Medulla oblongata (tissue), 1 donor: Measurements from ENCODE around the gene THRB.
A peak's percentile ranks its signal among the peaks of the same experiment; 100 is the strongest.

ENCODE experiments used
- DNase-seq: peaks from one replicate; pipeline ENCODE4 v3.0.0-alpha.2; 2015; ENCODE audit errors: extremely low spot score

The THRB gene

DNA sequence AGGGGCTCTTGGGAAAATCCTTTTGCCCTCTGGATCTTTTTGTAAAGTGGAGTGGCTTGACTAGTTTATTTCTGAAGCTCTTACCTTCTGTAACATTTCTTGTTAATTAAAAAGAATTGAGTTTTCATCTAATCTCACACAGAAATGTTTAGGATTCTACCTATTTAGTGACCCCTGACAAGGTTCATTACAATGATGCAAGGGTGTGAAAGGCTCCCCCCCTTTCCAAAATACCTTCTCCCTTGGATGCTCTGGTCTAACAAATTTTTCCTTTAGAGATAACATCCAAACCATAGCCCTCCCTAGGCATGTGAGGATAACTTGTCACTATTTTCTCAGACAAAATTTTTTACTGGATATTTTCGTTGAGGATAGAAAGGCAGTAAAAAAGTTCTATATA lies 223.9 kb downstream of the THRB start:
- no peak for DNase-seq

DNA sequence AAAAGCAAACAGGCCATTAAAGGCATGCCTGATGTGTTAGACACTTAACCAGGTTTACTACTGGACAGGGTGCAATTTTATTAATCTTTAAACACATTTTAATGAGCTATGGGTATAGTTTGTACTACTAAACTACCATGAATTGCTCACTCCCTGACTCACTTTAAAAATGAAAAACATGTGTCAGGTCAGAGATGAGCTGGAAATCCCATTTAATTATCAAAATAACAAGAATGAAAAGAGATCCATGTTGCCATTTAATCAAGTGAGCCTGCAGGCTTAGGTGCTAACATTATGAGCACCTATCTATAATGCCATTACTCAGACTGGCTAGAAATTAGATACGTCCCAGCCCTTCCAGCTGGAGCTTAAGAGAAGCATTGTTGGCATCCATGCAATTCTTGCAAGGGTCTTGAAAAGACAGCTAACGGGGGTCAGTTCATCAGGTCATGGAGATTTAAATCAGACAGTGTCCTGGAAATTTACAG lies 224.4 kb downstream of the THRB start:
- DNase-seq: no peak

DNA sequence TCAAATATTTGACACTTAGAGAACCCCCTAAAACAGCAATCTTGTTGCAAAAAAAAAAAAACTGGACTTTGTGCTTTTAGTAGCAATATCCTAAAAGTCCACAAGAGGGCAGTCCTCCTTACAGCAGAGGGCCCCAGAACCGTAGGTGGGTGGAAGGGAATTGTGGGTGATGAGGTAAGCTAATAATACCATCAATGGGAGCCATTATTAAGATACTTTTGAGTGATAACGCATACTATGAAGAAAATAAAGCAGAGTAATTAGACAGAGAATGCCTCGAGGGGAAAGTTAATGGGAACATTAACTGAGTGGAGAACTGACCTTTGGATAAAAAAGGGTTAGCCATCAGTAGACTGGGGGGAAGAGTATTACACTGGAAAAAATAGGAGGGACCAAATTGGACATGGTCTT lies 229.9 kb downstream of the THRB start:
- peak; percentile 66 for DNase-seq

DNA sequence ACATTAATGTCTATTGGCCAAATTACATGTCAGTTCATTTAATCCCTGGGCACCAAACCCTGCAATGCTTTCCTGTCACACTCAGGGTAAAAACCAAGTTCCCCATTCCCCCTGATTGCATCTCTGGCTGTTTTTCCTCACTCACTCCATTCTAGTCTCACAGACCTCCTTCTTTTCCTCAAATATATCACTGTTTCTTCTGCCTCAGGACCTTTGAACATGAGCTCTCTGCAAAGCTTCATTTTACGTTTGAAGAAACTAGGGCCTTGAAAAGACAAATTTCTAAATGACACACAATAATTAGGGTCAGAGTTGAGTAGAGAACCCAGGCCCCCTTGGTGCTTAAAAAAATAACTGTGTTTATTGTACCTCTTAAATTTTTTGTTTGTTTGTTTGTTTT lies 230.6 kb downstream of the THRB start:
- no peak for DNase-seq

DNA sequence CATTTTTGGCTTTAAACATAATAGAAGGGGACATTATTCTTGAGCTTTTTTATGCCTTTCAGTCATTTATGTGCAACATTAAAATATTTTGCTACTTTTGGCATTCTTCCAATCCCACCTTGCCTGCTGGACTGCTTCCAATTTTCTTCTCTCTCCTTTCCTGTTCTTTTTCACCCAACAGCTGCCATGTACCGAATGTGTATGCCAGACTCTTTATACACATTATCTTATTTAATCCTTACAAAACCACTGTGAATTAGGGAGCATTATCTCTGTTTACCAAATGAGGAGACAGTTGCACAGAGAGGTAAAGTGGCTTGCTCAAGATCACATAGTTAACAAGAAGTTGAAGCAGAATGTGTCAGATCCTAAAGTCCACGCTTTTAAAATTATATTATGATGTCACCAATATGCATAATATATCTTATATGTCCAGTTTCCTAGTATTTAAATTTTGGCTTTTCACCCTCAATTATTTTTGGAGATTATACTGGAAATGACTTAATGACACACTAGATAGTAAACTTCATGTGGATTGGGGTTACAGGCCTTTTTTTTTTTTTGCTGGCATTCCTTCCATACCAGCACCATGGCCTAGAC lies 231.5 kb downstream of the THRB start:
- no peak for DNase-seq

DNA sequence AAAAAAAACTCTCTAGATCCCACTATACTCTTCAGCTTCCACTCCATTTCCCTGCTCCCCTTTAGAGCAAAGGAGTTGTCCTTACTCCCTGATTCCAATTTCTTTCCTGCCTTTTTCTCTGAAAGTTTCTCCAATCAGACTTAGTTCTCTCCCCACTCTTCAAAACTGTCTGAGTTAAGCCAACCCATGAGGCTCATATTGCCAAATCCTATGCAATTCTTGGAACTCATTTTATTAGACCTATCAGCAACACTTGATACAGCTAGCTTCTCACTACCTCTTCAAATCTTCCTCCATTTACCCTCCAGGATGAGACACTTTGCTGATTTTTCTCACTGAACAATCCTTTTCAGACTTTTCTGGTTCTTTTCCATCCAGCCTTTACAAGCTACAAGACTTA lies 233.1 kb downstream of the THRB start:
- DNase-seq: no peak

DNA sequence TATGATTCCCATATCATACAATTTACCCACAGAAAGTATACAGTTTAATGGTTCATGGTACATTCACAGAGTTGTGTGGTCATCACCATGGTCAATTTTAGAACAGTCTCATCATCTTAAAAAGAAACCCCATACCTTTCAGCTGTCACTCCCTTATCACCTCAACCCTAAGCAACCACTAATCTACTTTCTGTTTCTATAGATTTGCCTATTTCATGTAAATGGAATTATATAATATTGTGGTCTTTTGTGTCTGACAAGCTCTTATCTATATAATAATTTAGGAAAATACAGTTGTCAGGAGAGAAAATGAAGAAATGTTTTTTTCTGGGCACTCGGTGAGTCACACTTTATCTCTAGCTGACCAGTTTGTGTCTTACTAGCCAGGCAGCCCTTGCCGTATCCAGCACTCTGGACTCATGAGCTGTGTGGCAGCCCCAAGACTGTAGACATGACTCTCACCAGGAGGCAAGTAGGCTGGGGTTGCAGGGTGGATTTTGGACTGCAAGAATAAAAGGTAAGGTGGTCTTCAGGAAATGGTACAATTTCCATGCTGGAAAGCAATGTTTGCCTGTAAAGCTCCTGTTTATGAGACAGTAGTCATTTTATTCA lies 234.6 kb downstream of the THRB start:
- no peak for DNase-seq

DNA sequence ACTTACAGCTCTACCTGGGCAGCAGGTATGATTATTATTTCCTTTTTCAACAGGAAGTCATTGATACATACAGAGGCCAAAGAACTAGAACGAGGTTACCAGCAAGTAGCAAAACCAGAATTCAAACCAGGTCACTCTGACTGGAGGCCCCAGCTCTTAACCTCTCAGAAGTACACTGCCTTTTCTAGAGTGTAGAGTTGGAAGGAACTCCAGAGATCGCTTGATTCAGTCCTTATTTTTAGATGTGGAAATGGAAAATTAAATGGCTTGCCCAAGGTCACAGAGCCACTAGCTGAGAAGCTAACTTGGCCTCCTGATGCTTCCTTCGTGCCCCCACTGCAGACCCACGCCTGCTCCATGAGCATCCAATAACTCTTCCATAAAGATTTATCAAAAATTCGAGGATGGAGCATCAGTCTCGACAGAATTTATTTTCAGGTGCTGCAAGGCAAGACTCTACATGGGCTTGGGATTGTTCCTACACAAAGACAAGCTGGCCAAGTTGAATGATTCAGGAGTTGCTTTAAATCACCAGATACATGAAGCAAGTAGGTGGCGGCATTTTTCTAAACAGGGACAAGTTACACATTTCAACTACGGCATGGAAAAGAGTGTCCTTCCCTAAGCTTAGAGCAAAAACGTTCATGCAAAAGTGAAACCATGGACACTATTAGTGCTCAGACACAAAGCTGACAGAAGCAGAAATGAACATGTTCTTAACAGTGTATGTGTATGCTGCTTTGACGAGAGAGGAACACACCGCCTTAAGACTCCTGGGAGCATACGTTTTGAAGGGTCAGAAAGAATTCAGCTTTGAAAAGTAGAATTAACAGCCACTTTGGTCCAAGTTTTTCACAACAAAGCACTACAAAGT lies 235.7 kb downstream of the THRB start:
- no peak for DNase-seq

DNA sequence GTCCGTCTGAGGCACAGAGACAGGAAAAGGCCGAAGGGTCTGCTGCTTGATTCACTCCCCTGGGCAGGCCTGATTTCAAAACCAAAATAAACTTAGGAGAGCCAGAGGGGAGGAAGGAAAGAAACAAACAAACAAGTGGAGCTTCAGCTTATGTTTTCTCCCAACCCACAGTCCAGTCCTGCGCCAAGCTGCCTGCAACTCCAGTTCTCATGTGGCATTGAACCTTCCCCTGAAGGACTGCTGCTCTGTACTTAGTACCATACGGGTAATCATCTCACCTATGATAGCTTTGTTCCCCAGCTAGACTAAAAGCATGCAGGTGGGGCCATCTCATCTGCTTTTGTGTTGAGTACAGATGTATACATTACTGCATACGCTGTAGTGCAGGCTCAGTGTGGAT lies 236.4 kb downstream of the THRB start:
- no peak for DNase-seq

DNA sequence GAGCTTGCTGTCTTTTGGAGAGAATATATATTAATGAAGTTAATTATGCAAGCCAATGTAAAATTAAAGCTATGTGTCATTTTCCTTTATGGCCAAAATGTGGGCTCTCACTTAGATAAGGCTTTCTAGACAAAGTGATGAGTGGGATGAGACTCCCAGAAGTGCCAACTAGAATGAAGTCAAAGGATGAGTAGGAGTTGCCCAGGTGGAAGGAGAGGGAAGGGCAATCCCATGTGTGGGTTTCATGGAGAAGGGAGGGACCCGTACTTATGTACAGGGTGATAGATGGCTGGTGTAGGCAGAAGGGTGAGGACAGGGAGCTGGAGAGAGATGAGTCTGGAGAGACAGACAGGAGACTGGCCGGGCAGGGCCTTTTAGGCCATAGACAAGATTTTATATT lies 239.2 kb downstream of the THRB start:
- DNase-seq: no peak

DNA sequence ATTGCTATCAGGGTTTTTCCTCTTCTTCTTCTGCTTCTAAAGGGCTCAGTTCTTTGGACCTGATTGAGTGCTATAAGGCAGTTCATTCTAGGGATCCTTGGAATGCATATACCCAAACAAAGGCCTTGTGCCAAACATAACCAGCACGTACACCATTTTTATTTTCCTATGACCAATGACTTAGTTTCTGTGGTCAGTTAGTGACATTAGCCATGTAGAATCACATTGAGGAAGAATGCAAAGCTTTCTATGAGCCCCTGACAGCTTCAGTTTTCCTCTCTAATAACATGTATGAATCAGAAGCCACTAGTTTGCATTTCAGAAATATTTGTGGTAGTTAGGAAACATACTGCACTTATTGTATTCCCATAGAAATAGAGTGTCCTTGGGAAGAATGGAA lies 240.0 kb downstream of the THRB start:
- no peak for DNase-seq

DNA sequence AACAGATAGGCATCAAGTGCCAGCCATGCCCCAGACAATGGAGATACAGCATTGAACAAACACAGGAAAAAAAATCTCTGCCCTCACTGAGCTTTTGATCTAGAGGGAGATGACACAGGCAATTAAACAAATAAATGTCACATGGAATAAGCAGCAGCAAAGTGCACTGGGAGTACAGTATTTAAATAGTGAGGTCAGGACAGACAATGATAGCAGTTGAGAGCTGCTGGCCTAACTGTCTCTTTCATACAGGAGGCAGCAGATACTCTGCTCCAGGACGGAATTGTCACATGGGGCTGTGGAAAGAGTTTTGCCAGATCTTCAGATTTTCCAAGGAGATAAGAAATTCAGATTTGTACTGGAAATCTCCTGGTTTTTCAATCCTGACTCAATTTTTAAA lies 241.3 kb downstream of the THRB start:
- no peak for DNase-seq

DNA sequence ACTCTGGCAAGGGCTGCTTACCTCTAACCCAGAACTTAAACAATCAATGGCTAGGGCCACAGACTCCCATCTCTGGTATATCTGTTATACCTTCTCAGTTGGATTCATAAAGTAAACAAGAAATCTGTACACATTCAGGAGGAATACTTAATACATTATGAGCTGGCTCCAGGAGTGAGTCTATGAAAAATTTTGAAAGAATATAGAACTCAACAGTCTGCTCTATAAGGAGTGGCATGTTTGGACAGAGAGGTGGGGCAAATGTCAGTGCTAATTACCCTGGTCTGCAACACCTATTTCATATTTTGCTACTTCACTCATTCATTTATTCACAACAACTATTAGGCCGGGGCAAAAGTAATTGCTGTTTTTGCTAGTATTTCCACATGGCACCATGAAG lies 245.1 kb downstream of the THRB start:
- DNase-seq: no peak

DNA sequence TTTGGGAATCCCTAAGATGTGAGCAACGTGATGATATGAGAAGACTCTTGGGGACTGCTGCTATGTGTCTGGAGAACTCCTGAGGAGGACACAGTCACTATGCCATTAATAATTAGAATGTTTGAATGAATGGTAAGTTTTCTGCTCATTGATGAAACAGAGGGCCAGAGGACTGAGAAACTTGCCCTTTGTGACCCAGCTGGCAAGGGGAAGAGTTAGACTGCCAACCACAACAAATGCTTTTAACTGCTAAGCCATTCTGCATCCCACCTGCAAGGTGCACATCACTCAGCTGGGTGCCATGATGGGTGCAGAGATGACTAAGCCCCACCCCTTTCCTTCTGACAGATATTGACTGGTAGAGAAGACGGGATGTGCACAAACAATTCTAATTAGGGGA lies 249.6 kb downstream of the THRB start:
- DNase-seq: no peak

DNA sequence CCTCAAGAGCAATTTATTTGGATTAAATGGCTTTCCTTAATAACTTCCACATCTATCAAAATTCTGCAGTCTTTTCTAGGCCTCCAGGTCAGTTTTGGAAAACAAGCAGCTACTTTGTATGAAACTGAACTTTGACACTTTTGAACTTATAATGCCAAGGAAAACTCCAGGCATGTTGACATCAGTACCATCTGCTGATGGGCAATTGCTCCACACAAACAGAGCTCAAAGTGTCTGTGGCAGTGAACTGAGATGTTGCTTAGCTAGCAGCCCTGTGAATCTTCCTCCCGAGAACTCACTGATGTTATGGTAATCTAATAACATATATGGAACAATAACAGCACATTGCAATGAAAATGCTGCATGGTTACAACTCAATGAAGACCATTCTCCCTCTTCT lies 250.2 kb downstream of the THRB start:
- DNase-seq: no peak

DNA sequence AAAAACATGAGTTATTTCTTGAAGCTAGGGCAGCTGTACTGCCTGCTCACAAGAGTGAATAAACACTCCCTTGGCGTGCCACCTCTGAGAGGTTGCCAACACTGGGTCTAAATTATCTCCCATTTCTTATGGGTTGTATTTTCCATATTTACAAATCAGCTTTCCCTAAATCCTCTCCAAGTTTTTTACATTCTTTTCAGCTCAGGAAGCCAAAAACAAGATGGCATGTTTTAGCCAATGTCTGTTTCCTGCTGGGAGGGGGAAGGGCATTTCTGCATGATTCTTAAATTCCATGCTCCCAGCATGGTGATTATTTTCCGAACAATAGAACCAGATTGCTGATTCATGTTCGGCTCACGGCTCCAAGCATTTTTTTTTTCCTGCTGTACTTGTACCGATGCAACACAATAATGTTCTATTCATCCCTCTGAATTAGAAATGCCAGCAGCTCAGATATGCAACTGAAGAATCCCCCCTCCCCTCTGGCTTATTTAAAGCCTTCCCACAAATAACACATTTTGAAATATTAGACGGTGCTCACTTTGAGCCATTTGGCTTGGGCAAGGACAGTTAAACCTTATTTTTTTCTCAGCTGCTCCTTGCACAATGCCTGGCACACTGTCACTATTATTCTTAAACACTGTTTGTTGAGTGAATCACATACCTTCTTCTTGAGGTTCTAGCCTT lies 252.5 kb downstream of the THRB start:
- peak; percentile 39 for DNase-seq

DNA sequence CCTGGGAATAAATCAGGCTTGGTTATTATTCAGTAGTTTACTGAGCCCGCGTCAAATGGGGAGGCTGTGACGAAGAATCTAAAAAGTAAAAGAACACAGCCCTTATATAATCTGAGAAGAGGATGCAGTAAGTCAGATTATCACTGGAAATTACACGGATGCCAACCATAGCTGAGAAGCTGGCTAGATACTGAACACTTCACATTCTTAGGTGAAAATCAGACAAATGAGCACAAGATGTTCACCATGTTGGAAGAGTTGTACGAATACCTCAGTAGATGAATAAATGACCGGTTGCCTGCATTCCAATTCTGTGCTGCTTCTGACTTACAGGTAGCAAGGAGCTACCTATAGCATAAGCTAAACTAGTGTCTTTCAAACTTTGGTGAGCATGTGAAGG lies 254.3 kb downstream of the THRB start:
- no peak for DNase-seq

DNA sequence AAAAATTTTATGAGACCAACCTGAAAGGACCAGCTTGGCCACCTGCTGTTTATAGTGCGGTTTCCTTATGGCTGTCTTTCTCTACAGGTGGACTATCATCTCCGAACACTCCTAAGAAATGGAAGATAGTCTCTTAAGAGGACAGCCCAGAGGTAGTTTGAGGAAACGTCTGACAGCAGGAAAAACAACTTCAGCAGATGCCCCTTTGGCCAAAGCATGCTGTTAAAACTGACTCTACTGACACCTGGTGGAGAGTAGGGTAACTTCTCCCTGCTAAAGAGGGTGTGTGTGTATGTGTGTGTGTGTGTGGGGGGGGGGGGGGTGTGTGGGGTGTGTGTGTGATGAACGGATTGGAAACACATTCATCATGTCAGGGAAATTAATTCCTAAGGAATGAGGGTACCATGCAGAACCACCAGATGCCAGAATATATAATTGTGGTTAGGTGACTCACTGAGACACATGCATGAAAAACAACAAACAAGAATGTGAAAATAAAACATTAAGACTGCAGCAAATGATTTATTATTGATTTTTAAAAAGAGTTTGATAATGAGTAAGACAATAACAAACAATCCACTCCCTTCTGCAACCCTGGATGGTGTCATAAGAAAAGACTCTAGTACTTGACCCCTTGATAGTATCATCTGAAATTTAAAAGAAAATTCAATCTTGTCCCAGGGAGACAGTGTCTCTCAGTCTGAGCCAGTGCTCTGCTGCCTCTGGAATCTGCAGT lies 256.5 kb downstream of the THRB start:
- peak; percentile 89 for DNase-seq

DNA sequence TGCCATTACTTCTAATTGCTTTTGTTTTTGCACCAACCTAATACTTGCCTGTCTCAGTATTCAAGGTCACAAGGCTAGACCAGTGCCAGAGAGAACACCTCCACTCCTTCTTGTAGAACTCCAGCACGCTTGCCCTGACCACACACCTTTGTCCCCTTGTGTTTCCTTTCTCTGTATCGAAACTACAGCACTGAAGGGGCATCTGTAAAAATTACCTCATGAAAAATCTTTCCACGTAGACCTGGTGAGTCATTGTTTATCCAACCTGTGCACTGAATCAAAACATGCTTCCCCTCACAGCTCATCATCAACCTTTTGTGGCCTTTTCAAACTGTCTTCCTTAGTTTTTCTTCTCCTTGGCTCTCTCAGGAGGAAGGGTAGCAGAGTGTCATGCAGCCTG lies 259.5 kb downstream of the THRB start:
- DNase-seq: no peak

DNA sequence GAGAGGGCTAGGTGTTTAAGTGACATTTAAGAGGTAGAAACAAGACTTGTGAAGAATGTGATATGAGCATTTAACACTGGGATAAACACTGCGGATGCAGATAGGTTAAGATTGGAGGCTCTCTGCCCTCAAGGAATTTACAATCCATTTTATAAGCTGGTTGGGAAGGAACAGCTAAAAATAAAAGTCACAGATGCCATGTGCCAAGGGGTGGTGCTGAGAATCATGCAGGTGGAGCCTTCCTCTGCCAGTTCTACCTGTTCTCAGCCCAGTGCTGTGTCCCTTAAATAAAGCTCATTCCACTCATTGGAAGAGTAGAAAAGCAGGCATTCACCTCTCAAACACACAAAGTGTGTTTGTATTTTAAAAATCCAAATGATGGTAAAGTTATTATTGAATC lies 261.9 kb downstream of the THRB start:
- no peak for DNase-seq

DNA sequence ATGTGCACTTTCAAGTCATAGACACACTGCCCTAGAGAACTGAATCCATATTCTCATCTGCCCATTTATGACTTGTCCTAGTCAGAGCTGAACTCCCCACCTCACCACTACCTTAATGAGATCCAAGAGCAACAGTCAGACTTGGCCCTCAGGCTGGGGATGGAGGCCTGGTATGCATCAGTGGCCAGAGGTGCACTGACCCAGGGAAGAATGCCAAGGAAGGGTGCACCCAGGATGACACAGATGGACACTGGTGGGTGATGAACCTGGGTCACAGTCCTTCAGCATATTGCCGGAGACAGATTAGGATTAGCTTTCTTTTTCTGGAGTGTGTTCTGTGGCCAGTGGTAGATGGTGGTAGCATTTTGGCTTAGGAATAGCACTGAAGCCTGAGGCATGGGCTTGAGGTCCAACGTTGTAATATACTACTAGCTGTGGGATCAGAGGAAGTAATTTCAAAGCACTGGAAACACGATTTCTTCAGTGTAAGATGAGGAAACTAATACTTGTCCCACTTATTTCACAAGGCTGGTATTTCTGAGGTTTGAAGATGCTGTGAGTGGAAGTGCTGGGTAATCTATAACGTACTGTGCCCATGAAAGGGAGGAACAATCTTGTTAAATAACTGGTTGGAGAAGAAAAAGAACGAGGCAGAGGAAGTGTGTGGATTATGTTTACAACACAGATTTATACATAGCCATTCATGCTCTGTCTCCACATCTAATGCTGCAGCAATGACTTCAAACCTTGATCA lies 265.0 kb downstream of the THRB start:
- DNase-seq: no peak
